ENCODE results near the gene RTKN2.

Gene RTKN2

GRCh38 chr10:62162261-62162981 is 106.2 kb downstream of the RTKN2 start:
- Histone ChIP-seq H4K20me1 (ENCODE audit: insufficient read depth) (no peaks in the 10 kb centered on the region), H3K27me3 (ENCODE audit: insufficient read depth, low read depth) (no peaks in the 10 kb centered on the region), H3K4me1 (ENCODE audit: low read depth, poor library complexity, severe bottlenecking) (no peaks in the 10 kb centered on the region), H2AFZ (ENCODE audit: low read depth) (no peak overlapping the region), H3K27ac (no peak overlapping the region), H3K79me2 (ENCODE audit: insufficient read depth, low read depth) (no peaks in the 10 kb centered on the region), H3K9ac (no peak overlapping the region), H3K36me3 (ENCODE audit: insufficient read depth) (no peaks in the 10 kb centered on the region), H3K4me2 (no peak overlapping the region), H3K4me3 (IDR thresholded peaks at IDR 0.05; ENCODE audit: insufficient read depth, low read depth, low read length) (no peak overlapping the region)
- TF ChIP-seq, protein P1, sequence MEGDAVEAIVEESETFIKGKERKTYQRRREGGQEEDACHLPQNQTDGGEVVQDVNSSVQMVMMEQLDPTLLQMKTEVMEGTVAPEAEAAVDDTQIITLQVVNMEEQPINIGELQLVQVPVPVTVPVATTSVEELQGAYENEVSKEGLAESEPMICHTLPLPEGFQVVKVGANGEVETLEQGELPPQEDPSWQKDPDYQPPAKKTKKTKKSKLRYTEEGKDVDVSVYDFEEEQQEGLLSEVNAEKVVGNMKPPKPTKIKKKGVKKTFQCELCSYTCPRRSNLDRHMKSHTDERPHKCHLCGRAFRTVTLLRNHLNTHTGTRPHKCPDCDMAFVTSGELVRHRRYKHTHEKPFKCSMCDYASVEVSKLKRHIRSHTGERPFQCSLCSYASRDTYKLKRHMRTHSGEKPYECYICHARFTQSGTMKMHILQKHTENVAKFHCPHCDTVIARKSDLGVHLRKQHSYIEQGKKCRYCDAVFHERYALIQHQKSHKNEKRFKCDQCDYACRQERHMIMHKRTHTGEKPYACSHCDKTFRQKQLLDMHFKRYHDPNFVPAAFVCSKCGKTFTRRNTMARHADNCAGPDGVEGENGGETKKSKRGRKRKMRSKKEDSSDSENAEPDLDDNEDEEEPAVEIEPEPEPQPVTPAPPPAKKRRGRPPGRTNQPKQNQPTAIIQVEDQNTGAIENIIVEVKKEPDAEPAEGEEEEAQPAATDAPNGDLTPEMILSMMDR (conservative IDR thresholded peaks at IDR 0.05; ENCODE audit: low read depth, low read length): no peak

- no peak overlapping the region for H3K4me2 ChIP-seq
- TF ChIP-seq, protein P1 (conservative IDR thresholded peaks at IDR 0.05; ENCODE audit: low read depth, low read length): no peak
Observed at GRCh38 chr10:62159351-62159750, 109.3 kb downstream of the RTKN2 start.

DNA sequence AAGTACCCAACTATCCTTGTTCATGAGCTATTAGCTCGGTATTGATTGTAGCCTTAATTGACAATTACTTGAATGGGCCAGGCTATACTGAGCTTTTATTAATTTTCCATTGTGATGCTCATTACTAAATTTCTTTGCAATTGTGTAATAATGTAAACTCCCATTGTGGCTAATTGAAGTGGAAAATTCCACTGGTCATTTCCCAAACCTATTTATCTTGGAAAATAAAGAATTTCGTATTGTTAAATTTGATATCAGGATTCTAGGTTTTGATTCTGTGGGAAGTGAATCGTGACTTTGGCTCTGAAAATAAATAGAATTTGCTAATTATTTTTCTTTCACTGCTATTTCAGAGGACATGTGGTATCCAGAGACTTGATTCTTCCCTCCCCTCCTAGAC is 111.0 kb downstream of the RTKN2 start:
- no peak overlapping the region for H3K4me2 ChIP-seq
- no peaks in the 10 kb centered on the region for H3K79me2 ChIP-seq (ENCODE audit: insufficient read depth, low read depth)
- H3K27ac ChIP-seq: no peak overlapping the region
- H3K4me3 ChIP-seq (IDR thresholded peaks at IDR 0.05; ENCODE audit: insufficient read depth, low read depth, low read length): no peak overlapping the region
- H3K36me3 ChIP-seq (ENCODE audit: insufficient read depth): no peaks in the 10 kb centered on the region
- no peaks in the 10 kb centered on the region for H4K20me1 ChIP-seq (ENCODE audit: insufficient read depth)
- H3K27me3 ChIP-seq (ENCODE audit: insufficient read depth, low read depth): no peaks in the 10 kb centered on the region
- no peak overlapping the region for H2AFZ ChIP-seq (ENCODE audit: low read depth)
- H3K4me1 ChIP-seq (ENCODE audit: low read depth, poor library complexity, severe bottlenecking): no peaks in the 10 kb centered on the region
- H3K9ac ChIP-seq: no peak overlapping the region
- TF ChIP-seq, protein P1 (conservative IDR thresholded peaks at IDR 0.05; ENCODE audit: low read depth, low read length): no peak

More at GRCh38 chr10:62159351-62159750, 109.3 kb downstream of the RTKN2 start:
- Histone ChIP-seq H3K79me2 (ENCODE audit: insufficient read depth, low read depth) (no peaks in the 10 kb centered on the region), H3K9ac (no peak overlapping the region), H2AFZ (ENCODE audit: low read depth) (no peak overlapping the region), H3K4me1 (ENCODE audit: low read depth, poor library complexity, severe bottlenecking) (no peaks in the 10 kb centered on the region), H3K27me3 (ENCODE audit: insufficient read depth, low read depth) (no peaks in the 10 kb centered on the region), H3K36me3 (ENCODE audit: insufficient read depth) (no peaks in the 10 kb centered on the region), H4K20me1 (ENCODE audit: insufficient read depth) (no peaks in the 10 kb centered on the region), H3K4me3 (IDR thresholded peaks at IDR 0.05; ENCODE audit: insufficient read depth, low read depth, low read length) (no peak overlapping the region), H3K27ac (no peak overlapping the region)

GRCh38 chr10:62155054-62155680 is 113.5 kb downstream of the RTKN2 start:
- H3K4me1 ChIP-seq (ENCODE audit: low read depth, poor library complexity, severe bottlenecking): no peaks in the 10 kb centered on the region
- no peaks in the 10 kb centered on the region for H3K79me2 ChIP-seq (ENCODE audit: insufficient read depth, low read depth)
- H3K4me3 ChIP-seq (IDR thresholded peaks at IDR 0.05; ENCODE audit: insufficient read depth, low read depth, low read length): no peak overlapping the region
- H2AFZ ChIP-seq (ENCODE audit: low read depth): no peak overlapping the region
- H3K27ac ChIP-seq: no peak overlapping the region
- no peaks in the 10 kb centered on the region for H4K20me1 ChIP-seq (ENCODE audit: insufficient read depth)
- no peaks in the 10 kb centered on the region for H3K27me3 ChIP-seq (ENCODE audit: insufficient read depth, low read depth)
- H3K36me3 ChIP-seq (ENCODE audit: insufficient read depth): no peaks in the 10 kb centered on the region
- H3K4me2 ChIP-seq: no peak overlapping the region
- no peak overlapping the region for H3K9ac ChIP-seq
- TF ChIP-seq, protein P1 (conservative IDR thresholded peaks at IDR 0.05; ENCODE audit: low read depth, low read length): no peak

All from KMS-11 (cell line).